ENCODE data around the gene PRKCA. TPM values are rescaled to one million over a fixed set of nuclear protein-coding genes. Genes with fewer than 3 reads are reported as not detected.
A peak's percentile ranks its signal among the peaks of the same experiment; 100 is the strongest.

Gene PRKCA
- total and polyA plus RNA-seq, 2 donors from 2014 or later, result 8.0 to 50.8 TPM

DNA sequence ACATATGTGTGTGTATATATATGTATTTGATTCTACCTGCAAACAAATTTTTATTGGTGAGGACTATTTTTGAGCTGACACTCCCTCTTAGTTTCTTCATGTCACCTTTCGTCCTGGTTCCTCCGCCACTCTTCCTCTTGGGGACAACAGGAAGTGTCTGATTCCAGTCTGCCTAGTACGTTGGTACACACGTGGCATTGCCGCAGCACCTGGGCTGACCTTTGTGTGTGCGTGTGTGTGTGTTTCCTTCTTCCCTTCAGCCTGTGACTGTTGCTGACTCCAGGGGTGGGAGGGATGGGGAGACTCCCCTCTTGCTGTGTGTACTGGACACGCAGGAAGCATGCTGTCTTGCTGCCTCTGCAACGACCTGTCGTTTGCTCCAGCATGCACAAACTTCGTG lies 503.2 kb downstream of the PRKCA start:
- intact Hi-C loops (cut with DNase I), result no loop called here
- peak in 1 of 5 donors; percentile 29 for DNase-seq
- Histone ChIP-seq H3K4me3 (ENCODE audit: low read length in 3 of 3) (no peak overlapping the region), H3K36me3 (ENCODE audit: control insufficient read depth in 2 of 3, insufficient read depth in 3 of 3, low read length in 3 of 3) (peaks cover 0 to 2% (median 0%) of the 10 kb centered on the region in 3 donors), H3K9me3 (ENCODE audit: control insufficient read depth in 2 of 3, insufficient read depth in 1 of 3, low read length in 3 of 3) (no peaks in the 10 kb centered on the region), H3K4me1 (ENCODE audit: control insufficient read depth in 2 of 3, insufficient read depth in 2 of 3, low read depth in 1 of 3, low read length in 3 of 3) (peaks cover 0 to 7% (median 0%) of the 10 kb centered on the region in 3 donors), H3K27ac (ENCODE audit: low read depth in 2 of 2, low read length in 2 of 2) (no peak overlapping the region), H3K27me3 (ENCODE audit: control insufficient read depth, insufficient read depth, low read length) (no peaks in the 10 kb centered on the region), H3K9ac (ENCODE audit: low read length in 3 of 3) (no peak overlapping the region)
- FAIRE-seq, result no peak
- TF ChIP-seq, protein P1, sequence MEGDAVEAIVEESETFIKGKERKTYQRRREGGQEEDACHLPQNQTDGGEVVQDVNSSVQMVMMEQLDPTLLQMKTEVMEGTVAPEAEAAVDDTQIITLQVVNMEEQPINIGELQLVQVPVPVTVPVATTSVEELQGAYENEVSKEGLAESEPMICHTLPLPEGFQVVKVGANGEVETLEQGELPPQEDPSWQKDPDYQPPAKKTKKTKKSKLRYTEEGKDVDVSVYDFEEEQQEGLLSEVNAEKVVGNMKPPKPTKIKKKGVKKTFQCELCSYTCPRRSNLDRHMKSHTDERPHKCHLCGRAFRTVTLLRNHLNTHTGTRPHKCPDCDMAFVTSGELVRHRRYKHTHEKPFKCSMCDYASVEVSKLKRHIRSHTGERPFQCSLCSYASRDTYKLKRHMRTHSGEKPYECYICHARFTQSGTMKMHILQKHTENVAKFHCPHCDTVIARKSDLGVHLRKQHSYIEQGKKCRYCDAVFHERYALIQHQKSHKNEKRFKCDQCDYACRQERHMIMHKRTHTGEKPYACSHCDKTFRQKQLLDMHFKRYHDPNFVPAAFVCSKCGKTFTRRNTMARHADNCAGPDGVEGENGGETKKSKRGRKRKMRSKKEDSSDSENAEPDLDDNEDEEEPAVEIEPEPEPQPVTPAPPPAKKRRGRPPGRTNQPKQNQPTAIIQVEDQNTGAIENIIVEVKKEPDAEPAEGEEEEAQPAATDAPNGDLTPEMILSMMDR (IDR thresholded peaks at IDR 0.05; ENCODE audit: borderline replicate concordance, extremely low read depth, insufficient read depth), result no peak

DNA sequence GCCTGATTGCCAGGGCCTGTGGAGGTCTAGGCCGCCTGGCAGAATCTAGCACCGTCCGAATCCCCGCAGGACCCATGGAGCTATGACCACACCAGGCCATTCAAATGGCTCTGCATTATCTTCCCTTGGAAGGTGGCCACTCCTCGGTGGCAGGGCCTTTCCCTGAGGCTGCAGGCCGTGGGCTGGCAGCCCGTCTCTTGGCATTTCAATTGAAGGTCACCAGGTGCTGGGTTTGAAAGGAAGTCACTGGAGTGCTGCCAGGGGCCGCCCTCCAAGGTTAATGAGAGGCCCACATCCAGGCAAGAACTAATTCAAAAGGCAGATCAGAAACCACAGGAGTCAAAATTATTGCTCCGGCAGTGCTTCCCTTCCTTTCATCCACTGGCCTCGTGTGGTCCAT lies 504.8 kb downstream of the PRKCA start:
- Histone ChIP-seq H3K36me3 (ENCODE audit: control insufficient read depth in 2 of 3, insufficient read depth in 3 of 3, low read length in 3 of 3) (peaks cover 0 to 2% (median 0%) of the 10 kb centered on the region in 3 donors), H3K4me1 (ENCODE audit: control insufficient read depth in 2 of 3, insufficient read depth in 2 of 3, low read depth in 1 of 3, low read length in 3 of 3) (peaks cover 0 to 10% (median 0%) of the 10 kb centered on the region in 3 donors), H3K9ac (ENCODE audit: low read length in 3 of 3) (no peak overlapping the region), H3K27ac (ENCODE audit: low read depth in 2 of 2, low read length in 2 of 2) (no peak overlapping the region), H3K27me3 (ENCODE audit: control insufficient read depth, insufficient read depth, low read length) (no peaks in the 10 kb centered on the region), H3K9me3 (ENCODE audit: control insufficient read depth in 2 of 3, insufficient read depth in 1 of 3, low read length in 3 of 3) (no peaks in the 10 kb centered on the region), H3K4me3 (ENCODE audit: low read length in 3 of 3) (no peak overlapping the region)
- intact Hi-C loops (cut with DNase I), result no loop called here
- DNase-seq (peak in 1 of 5 donors; percentile 39), FAIRE-seq (no peak)
- TF ChIP-seq, protein P1 (IDR thresholded peaks at IDR 0.05; ENCODE audit: borderline replicate concordance, extremely low read depth, insufficient read depth), result no peak

DNA sequence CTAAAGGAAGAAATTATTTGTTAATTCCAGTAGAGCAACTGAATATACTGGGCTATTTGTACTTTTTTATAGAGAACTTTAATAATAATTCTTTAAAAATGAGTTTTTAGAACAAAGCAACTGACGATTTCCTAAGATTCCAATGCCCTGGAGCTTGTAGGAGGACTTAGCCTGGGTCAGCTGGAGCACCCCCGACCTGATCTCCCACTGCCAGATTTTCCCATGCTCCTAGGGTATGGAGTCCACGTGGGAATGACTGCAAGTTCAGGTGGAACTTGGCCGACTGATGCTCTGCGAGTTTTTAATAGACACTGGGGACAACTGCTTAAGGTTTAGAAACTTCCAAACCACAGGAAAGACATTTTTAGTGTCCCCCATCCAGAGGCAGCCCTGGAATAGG lies 507.0 kb downstream of the PRKCA start:
- Histone ChIP-seq H3K9me3 (ENCODE audit: control insufficient read depth in 2 of 3, insufficient read depth in 1 of 3, low read length in 3 of 3) (no peaks in the 10 kb centered on the region), H3K4me1 (ENCODE audit: control insufficient read depth in 2 of 3, insufficient read depth in 2 of 3, low read depth in 1 of 3, low read length in 3 of 3) (peaks cover 0 to 14% (median 0%) of the 10 kb centered on the region in 3 donors), H3K9ac (ENCODE audit: low read length in 3 of 3) (no peak overlapping the region), H3K27me3 (ENCODE audit: control insufficient read depth, insufficient read depth, low read length) (no peaks in the 10 kb centered on the region), H3K27ac (ENCODE audit: low read depth in 2 of 2, low read length in 2 of 2) (no peak overlapping the region), H3K36me3 (ENCODE audit: control insufficient read depth in 2 of 3, insufficient read depth in 3 of 3, low read length in 3 of 3) (peaks cover 0 to 2% (median 0%) of the 10 kb centered on the region in 3 donors), H3K4me3 (ENCODE audit: low read length in 3 of 3) (no peak overlapping the region)
- TF ChIP-seq, protein P1 (IDR thresholded peaks at IDR 0.05; ENCODE audit: borderline replicate concordance, extremely low read depth, insufficient read depth), result no peak
- FAIRE-seq (no peak), DNase-seq (no peak)
- intact Hi-C loops (cut with DNase I), result no loop called here
